Measurements from ENCODE around the gene SMOC2. TPM values are rescaled to one million over a fixed set of nuclear protein-coding genes. Genes with fewer than 3 reads are reported as not detected.
"Not testable (repeated sequence)": the region's sequence is repeated elsewhere in the genome, so short reads cannot be mapped to it uniquely, and the experiment has no call there.

The SMOC2 gene
- total RNA-seq, 8 experiments from 2014 or later: 0.15 to 31.4 (median 0.94) TPM; not detected in 2

DNA sequence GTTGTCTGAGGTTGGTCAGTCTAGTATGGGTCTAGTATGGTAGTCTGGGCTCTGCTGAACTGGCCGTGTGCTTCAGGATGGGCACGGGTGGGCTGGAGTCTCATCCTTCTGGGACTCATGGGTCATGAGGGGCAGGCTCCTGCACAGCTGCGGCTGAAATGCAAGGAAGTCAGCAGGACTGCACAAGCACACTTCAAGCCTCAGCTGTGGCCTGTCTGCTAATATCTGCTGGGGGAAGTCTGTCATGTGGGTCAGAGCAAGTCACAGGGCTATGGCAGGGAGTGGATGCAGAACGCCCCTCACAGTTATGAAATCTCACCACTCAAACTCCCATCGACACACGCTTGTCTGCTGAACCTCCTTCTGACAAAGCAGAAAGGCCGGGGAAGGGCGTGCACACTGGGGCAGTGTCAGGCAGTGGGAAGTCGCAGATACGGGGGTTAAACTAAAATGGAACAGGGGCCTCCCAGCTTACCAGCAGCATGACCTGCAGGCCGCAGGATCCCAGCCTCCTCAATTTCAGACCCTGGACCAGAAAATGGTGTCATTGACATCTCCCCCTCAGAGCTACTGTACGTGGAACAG is 229.5 kb downstream of the SMOC2 start:
- Histone ChIP-seq H3K27ac (no peak overlapping the region), H3K4me3 (no peak overlapping the region), H3K4me1 (replicated peaks in 1 of 2) (peaks cover 7 to 18% of the 10 kb centered on the region in 2 donors)
- in situ Hi-C loops (cut with MboI; ENCODE audit: low pct_unique_long_range_greater_than_20kb in 2 of 9, low sequenced_read_pairs in 9 of 9, unreplicated experiment in 9 of 9): no loop called here
- 50 to 100% (median 81%) methylated on average over 1 to 7 of the region's 12 CpGs; no CpG with 5 or more reads in 2 of the 10 experiments for WGBS, 10 experiments
- peak in 3 of 8 experiments; percentile 38 to 68 (median 65) for ATAC-seq (replicated peaks in 6 of 8)

DNA sequence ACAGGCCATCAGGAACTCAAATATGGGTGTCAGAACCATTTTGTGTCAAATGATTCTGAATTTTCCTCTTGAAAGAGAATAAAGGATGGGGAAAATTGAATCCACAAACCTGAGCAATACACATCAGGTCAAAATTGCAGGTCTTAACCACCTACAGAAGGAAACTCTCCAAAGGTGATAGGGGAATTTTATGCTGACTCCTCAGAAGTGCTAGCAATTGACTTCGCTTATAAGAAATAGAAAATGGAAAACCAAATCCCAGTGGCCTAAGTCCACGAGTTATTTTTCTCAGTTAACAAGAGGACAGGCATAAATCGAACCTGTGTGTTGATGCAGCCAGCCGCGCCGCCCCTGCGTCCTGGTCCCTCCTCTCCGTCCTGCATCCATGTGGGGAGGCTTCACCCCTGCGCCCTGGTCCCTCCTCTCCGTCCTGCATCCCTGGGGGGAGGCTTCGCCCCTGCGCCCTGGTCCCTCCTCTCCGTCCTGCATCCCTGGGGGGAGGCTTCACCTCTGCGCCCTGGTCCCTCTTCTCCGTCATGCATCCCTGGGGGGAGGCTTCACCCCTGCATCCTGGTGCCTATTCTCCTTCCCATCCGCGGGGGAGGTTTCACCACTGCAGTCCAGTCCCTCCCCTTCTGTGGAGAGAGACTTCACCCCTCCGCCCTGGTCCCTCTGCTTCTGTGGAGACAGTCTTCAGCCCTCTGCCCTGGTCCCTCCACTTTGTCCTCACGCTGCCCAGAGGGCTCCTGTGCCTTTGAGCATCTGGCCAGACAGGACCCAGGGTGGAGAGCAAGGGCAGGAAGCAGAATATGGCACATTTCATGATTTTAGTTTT is 230.3 kb downstream of the SMOC2 start:
- no peak overlapping the region for H3K4me3 ChIP-seq
- 10 to 92% (median 81%) methylated on average over 2 to 13 of the region's 19 CpGs; no CpG with 5 or more reads in 3 of the 10 experiments for WGBS, 10 experiments
- no peak overlapping the region for H3K27ac ChIP-seq
- in situ Hi-C loops (cut with MboI; ENCODE audit: low pct_unique_long_range_greater_than_20kb in 2 of 9, low sequenced_read_pairs in 9 of 9, unreplicated experiment in 9 of 9): no loop called here
- H3K4me1 ChIP-seq (replicated peaks in 1 of 2): peaks cover 7 to 16% of the 10 kb centered on the region in 2 donors
- ATAC-seq (replicated peaks in 6 of 8): peak in 2 of 8 experiments; percentile 22 to 35

DNA sequence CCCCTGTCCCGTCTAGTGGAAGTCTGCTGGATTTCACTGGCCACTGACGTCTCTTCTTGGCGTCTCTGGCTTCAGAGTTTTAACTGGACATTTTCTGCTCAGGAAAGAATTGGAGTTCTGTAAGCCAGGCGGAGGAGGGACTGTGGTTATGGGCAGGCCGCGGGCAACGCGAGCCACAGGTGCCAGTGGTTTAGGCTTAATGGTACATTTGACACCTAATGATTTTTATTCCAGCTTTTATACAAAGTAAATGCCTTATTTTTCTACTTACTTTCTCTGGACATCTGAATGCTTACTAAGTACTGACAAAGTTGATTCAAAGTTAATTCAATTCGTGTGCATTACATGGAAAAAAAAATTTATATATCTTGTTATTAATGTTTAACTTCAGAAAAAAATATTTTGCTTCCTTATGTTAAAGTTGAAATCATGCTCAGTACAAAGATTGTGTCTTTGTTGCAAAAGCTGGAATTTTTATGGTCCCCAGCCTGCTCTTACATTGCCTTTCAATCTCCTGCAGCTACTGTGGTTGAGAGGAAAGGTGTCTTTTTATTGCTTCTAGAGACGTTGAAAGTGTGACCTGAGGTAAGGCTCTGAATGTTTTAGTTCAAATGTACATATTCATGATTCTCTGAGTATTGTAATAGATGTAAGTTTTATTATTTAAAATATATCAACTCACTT is 231.0 kb downstream of the SMOC2 start:
- no peak for ATAC-seq (replicated peaks in 6 of 8)
- in situ Hi-C loops (cut with MboI; ENCODE audit: low pct_unique_long_range_greater_than_20kb in 2 of 9, low sequenced_read_pairs in 9 of 9, unreplicated experiment in 9 of 9): no loop called here
- 0 to 84% (median 50%) methylated on average over 1 to 10 of the region's 10 CpGs; no CpG with 5 or more reads in 1 of the 10 experiments for WGBS, 10 experiments
- Histone ChIP-seq H3K4me3 (no peak overlapping the region), H3K27ac (no peak overlapping the region), H3K4me1 (replicated peaks in 1 of 2) (peaks cover under 1 to 8% of the 10 kb centered on the region in 2 donors)

DNA sequence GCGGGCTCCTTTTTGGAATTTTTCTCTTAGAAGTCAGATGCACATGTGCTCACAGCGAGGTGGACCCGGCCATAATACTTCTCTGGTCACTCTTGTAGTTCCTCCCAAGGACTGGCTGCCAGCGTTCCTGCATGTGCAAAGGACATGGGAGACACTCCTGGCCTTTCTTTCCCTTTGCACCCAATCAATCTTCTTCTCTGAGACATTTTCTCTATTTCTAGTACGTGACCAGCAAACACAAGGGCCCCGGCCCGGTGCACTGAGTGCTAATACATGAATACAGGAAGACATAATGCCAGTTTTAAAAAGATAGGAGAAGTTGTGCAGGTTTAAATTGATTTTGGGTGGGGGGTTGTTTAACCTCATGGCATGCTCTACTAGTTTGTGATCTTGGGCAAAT is 233.6 kb downstream of the SMOC2 start:
- Histone ChIP-seq H3K27ac (no peak overlapping the region), H3K4me3 (no peak overlapping the region), H3K4me1 (replicated peaks in 1 of 2) (peaks cover 0 to 5% of the 10 kb centered on the region in 2 donors)
- WGBS, 10 experiments: 30 to 93% (median 75%) methylated on average over 4 to 7 of the region's 7 CpGs; no CpG with 5 or more reads in 3 of the 10 experiments
- in situ Hi-C loops (cut with MboI; ENCODE audit: low pct_unique_long_range_greater_than_20kb in 2 of 9, low sequenced_read_pairs in 9 of 9, unreplicated experiment in 9 of 9): no loop called here
- ATAC-seq (replicated peaks in 6 of 8): no peak

DNA sequence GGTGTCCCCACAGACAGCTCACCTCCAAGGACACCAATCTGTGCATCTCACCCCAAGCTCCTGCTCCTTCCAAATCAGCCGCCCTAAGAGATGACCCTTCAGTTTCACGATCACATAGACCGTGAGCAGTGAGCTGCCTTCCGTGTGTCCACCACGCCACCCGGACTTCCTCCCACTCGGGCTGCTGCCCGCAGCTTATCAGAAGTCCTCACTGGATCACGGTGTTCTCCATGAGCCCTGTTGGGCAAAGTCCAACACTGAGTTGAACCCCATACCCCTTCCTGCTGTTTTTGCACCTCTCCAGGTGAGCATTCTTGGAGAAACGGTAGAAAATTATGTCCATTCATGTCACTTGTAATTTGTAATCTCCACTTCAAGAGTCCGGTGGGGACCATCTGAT is 234.4 kb downstream of the SMOC2 start:
- no peak overlapping the region for H3K27ac ChIP-seq
- H3K4me3 ChIP-seq: no peak overlapping the region
- in situ Hi-C loops (cut with MboI; ENCODE audit: low pct_unique_long_range_greater_than_20kb in 2 of 9, low sequenced_read_pairs in 9 of 9, unreplicated experiment in 9 of 9): no loop called here
- ATAC-seq (replicated peaks in 6 of 8): no peak
- H3K4me1 ChIP-seq (replicated peaks in 1 of 2): peaks cover 0 to 3% of the 10 kb centered on the region in 2 donors
- WGBS, 10 experiments: 17 to 100% (median 58%) methylated on average over 1 to 8 of the region's 11 CpGs; no CpG with 5 or more reads in 2 of the 10 experiments

DNA sequence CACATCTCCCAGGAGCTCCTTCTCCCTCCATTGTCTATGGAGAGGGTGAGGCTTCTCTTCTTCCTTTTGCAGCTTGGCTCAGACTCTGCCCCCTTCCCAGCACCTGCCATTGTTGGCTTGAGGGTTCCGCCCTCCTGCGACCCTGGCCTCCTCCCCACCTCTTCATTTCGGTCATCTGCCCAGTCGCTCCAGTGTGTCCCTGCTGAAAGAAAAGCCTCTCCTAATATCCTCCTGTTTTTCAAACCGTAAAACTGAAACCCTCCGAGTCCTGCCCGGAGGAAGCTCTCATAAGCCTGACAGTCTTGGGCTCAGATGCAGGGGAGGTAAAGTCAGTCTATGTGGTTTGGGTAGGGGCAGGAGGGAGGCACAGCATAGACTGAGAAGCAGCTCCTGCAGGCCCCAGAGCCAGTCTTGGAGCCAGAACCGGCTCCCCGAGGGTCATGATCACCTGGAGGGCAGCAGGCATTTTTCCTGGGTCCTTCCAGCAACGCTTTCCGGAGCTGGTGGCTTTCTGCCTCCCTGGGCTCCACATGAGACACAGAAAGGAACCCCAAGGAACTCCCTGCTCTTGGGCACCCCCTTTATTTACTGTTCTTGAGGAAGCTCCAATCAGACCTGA is 235.1 kb downstream of the SMOC2 start:
- in situ Hi-C loops (cut with MboI; ENCODE audit: low pct_unique_long_range_greater_than_20kb in 2 of 9, low sequenced_read_pairs in 9 of 9, unreplicated experiment in 9 of 9): no loop called here
- no peak overlapping the region for H3K4me3 ChIP-seq
- WGBS, 10 experiments: 8 to 100% (median 84%) methylated on average over 2 to 10 of the region's 11 CpGs; no CpG with 5 or more reads in 4 of the 10 experiments
- H3K4me1 ChIP-seq (replicated peaks in 1 of 2): no peaks in the 10 kb centered on the region
- ATAC-seq (replicated peaks in 6 of 8): no peak
- no peak overlapping the region for H3K27ac ChIP-seq

DNA sequence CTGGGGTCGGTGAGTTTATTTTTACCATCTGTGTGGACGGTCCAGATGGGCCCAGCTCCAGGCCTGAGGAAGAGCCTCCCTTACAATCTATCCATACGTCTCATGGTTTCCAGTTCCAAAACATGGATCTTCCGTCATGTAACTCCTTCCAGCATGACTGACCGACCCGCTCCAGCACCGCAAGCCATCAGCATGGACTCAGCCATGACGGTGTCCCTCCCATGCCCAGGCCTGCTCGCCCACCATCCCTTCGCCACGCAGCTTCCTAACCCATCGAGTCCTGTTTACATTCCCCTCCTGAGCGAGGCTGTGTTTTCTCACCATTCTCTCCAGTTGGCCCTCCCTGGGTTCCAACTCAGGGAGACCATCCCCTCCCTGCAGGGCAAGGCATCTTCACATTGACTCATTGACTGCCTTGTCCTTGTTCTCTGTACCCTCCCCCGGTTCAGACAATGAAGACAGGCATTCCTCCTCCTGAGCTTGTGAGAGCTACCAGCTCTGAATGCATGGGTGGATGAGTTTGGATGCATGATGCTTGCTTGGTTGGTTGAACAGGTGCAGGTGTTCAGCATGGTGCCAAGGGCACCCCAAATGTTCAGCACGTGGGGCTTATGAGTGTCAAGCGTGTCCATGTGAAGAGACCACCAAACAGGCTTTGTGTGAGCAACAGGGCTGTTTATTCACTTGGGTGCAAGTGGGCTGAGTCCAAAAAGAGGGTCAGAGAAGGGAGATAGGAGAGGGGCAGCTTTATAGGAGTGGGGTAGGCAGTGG is 235.8 kb downstream of the SMOC2 start:
- 11 to 100% (median 84%) methylated on average over 1 to 13 of the region's 16 CpGs; no CpG with 5 or more reads in 3 of the 10 experiments for WGBS, 10 experiments
- in situ Hi-C loops (cut with MboI; ENCODE audit: low pct_unique_long_range_greater_than_20kb in 2 of 9, low sequenced_read_pairs in 9 of 9, unreplicated experiment in 9 of 9): no loop called here
- Histone ChIP-seq H3K4me1 (replicated peaks in 1 of 2) (no peaks in the 10 kb centered on the region), H3K4me3 (no peak overlapping the region), H3K27ac (no peak overlapping the region)
- ATAC-seq (replicated peaks in 6 of 8): no peak

DNA sequence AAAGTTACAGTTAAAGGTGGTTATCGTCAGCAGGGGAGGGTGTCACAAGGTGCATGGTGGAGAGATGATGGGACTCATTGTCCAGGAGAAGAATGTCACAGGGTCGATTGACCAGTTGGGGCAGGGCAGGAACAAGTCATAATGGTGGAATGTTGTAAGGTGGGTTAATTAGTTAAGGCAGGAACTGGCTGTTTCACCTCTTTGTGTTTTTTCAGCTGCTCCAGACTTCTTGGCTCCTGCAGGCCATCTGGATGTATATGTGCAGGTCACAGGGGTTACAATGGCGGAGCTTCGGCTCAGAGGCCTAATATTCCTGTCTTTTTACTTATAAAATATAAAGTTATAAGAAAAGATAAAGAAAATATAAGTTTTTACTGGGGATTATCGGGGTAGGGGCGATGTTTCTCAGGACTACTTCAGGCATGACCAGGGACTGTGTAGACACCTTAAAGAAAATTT is 236.4 kb downstream of the SMOC2 start:
- in situ Hi-C loops (cut with MboI; ENCODE audit: low pct_unique_long_range_greater_than_20kb in 2 of 9, low sequenced_read_pairs in 9 of 9, unreplicated experiment in 9 of 9); H3K4me3 ChIP-seq; H3K27ac ChIP-seq; H3K4me1 ChIP-seq (replicated peaks in 1 of 2); ATAC-seq (replicated peaks in 6 of 8): not testable (repeated sequence)
- 4 to 98% (median 78%) methylated on average over 1 to 6 of the region's 6 CpGs; no CpG with 5 or more reads in 1 of the 10 experiments for WGBS, 10 experiments

DNA sequence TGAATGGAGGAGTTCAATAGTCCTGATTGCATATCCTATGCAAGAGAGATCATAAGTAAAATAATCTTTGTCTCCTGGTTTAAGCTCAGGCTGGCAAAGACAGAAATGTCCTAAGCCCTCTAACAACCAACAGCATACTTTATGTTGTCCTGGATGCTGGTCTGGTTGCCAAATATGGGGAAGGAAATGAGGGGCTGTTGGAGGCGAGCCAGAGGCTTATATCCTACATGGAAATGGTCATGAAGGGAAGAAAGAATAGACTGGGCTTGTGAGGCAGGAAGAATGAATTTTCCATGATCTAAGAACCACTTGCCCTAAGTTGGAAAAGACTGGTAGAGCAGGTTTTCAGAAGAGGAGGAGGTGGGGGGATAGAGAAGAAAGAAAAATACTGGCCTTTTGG is 237.1 kb downstream of the SMOC2 start:
- Histone ChIP-seq H3K4me1 (replicated peaks in 1 of 2) (peaks cover 0 to under 1% of the 10 kb centered on the region in 2 donors), H3K27ac (no peak overlapping the region), H3K4me3 (no peak overlapping the region)
- peak in 1 of 8 experiments; percentile 67 for ATAC-seq (replicated peaks in 6 of 8)
- WGBS, 10 experiments: 0 to 80% (median 0%) methylated on average over 1 of the region's 1 CpG; no CpG with 5 or more reads in 5 of the 10 experiments
- in situ Hi-C loops (cut with MboI; ENCODE audit: low pct_unique_long_range_greater_than_20kb in 2 of 9, low sequenced_read_pairs in 9 of 9, unreplicated experiment in 9 of 9): no loop called here

DNA sequence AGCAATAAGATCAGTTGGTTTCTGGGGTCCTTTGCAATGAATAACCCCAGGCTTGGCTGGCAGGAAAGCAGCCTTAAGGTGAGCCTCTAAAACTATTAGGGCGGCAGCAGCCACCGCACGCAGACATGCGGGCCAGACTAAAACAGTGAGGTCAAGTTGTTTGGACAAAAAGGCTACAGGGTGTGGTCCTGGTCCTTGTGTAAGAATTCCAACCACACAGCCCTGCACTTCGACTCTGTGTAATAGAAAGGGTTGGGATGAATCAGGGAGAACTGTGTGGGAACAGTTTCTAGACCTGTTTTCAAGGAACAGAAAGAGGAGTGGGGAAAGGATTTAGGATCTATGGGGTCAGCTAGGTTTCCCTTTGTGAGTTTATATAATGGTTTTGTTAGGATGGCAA is 237.6 kb downstream of the SMOC2 start:
- in situ Hi-C loops (cut with MboI; ENCODE audit: low pct_unique_long_range_greater_than_20kb in 2 of 9, low sequenced_read_pairs in 9 of 9, unreplicated experiment in 9 of 9): no loop called here
- Histone ChIP-seq H3K27ac (no peak overlapping the region), H3K4me1 (replicated peaks in 1 of 2) (peaks cover 5 to 6% of the 10 kb centered on the region in 2 donors), H3K4me3 (no peak overlapping the region)
- no peak for ATAC-seq (replicated peaks in 6 of 8)
- WGBS, 10 experiments: 20 to 100% (median 43%) methylated on average over 1 to 4 of the region's 5 CpGs; no CpG with 5 or more reads in 3 of the 10 experiments

DNA sequence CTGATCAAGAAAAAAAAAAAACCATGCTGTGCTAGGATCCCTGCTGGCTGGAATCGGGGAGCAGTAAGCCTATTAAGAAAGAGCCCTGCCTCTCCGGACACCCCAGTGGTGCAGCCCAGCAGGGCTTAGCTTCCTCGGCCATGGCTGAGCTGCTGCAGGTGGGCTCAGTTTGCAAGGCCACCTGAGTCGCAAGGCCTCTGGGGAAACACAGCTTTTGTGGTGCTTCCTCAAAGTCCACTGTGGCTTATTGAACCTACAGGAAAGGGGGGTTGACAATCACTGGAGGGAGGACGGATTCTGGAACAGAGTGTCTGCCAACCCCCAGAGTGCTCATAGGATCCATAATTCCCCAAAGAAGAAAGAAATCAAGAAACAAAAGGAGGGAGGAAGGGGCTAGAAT is 240.8 kb downstream of the SMOC2 start:
- no peak for ATAC-seq (replicated peaks in 6 of 8)
- Histone ChIP-seq H3K4me1 (replicated peaks in 1 of 2) (peaks cover 15 to 17% of the 10 kb centered on the region in 2 donors), H3K27ac (no peak overlapping the region), H3K4me3 (no peak overlapping the region)
- in situ Hi-C loops (cut with MboI; ENCODE audit: low pct_unique_long_range_greater_than_20kb in 2 of 9, low sequenced_read_pairs in 9 of 9, unreplicated experiment in 9 of 9): no loop called here
- 17 to 100% (median 92%) methylated on average over 1 to 5 of the region's 5 CpGs; no CpG with 5 or more reads in 5 of the 10 experiments for WGBS, 10 experiments

DNA sequence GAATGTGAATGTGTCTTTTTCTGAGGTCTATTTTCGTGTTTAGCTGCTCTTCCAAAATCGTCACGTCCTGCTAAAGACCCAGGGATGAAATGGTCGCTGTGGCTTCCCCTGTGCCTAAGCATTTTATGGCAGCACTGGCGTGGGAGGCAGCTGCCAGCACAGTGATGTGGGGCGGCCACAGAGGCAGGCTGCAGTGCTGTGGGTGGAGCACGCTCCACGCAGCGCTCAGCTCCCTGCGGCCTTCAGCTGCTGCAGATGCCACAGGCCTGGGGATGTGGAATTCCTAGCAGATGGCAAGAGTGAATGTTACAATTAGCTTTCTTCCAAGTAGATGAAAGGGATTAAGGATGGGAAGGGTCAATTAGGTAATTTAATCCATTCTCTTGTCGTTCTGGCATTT is 242.6 kb downstream of the SMOC2 start:
- Histone ChIP-seq H3K27ac (peak overlapping the region in 1 of 2 donors; percentile 14), H3K4me3 (no peak overlapping the region), H3K4me1 (replicated peaks in 1 of 2) (peaks cover 19 to 23% of the 10 kb centered on the region in 2 donors)
- 0 to 24% (median 9%) methylated on average over 1 to 11 of the region's 11 CpGs; no CpG with 5 or more reads in 2 of the 10 experiments for WGBS, 10 experiments
- in situ Hi-C loops (cut with MboI; ENCODE audit: low pct_unique_long_range_greater_than_20kb in 2 of 9, low sequenced_read_pairs in 9 of 9, unreplicated experiment in 9 of 9): no loop called here
- peak in 5 of 8 experiments; percentile 92 to 98 (median 96) for ATAC-seq (replicated peaks in 6 of 8)
